GM13977 (cell line): ENCODE data around the gene MLYCD.

ENCODE experiments used
- DNase-seq: peaks from one replicate; pipeline ENCODE4 v3.0.0; 2012; ENCODE audit warnings: low spot score
- CTCF ChIP-seq: IDR thresholded peaks from 2 replicates; pipeline ENCODE4 v1.5.1; 2012; ENCODE audit warnings: mild to moderate bottlenecking, control low read depth; ENCODE audit not compliant: insufficient read depth; ENCODE audit errors: extremely low read depth, missing control alignments
- in situ Hi-C: fragments of 300-500 bp; cut with MboI; formaldehyde crosslinking; loops from one replicate; pipeline ENCODE4 v1.12.0; 2022; ENCODE audit warnings: low sequenced_read_pairs, low pct_unique_long_range_greater_than_20kb, mixed read lengths, inconsistent platforms; ENCODE audit not compliant: unreplicated experiment

Gene MLYCD

GRCh38 chr16:83958137-83958845, 59.4 kb downstream of the MLYCD start:
- TF ChIP-seq CTCF, result no peak
- in situ Hi-C loops, result loop anchor here (25.0 kb wide), 1 partner anchor 104 kb away; no protein-coding TSS in a partner anchor
- DNase-seq, result no peak

- no peak for DNase-seq
- in situ Hi-C loops, result loop anchor here (25.0 kb wide), 1 partner anchor 103 kb away; no protein-coding TSS in a partner anchor
- TF ChIP-seq CTCF, result no peak
Measured at GRCh38 chr16:83958846-83959565, 60.1 kb downstream of the MLYCD start.

DNA sequence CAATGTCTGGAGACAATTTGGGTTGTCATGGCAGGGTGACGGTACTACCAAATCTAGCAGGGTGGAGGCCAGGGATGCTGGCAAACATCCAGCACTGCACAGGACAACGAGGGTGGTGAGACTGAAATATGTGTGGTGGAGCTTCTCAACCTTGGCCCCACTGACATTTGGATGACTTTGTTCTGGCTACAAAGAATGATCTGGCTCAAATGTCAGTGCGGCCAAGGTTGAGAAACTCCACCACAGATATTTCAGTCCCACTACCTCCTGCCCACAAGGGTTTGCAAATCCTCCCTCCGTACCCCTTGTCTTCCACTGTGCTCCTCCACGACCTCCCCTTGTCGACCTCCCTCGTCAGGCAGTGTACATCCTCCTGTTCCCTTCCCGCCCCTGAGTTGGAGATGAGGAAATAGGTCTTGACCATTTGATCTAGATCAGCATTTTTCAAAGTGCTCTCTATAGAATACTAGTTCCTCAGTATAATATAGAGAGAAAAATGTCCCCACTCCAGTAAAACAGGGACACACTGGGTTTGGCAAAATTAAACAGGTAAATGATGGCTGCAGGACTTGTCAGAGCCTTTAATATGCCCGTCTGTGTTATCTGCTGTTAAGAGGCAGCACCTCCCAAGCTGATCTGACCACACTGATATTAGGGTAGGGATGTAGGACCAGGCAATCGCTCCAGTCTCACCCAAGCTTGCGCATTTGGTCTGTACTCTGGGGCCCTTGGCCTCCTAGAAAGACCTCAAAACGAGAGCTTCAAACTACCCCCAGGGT, 60.9 kb downstream of the MLYCD start:
- in situ Hi-C loops, result loop anchor here (25.0 kb wide), 1 partner anchor 102 kb away; no protein-coding TSS in a partner anchor
- no peak for TF ChIP-seq CTCF
- DNase-seq, result no peak

GRCh38 chr16:83960521-83961249, 61.8 kb downstream of the MLYCD start:
- TF ChIP-seq CTCF, result no peak
- in situ Hi-C loops, result loop anchor here (25.0 kb wide), 1 partner anchor 102 kb away; no protein-coding TSS in a partner anchor
- no peak for DNase-seq

- TF ChIP-seq CTCF, result no peak
- DNase-seq, result no peak
- in situ Hi-C loops, result loop anchor here (25.0 kb wide), 1 partner anchor 101 kb away; no protein-coding TSS in a partner anchor
Measured at GRCh38 chr16:83961591-83961990, 62.7 kb downstream of the MLYCD start.
